ENCODE data around the gene FFAR3.

GRCh38 chr19:35383536-35383935, 25.3 kb downstream of the FFAR3 start:
- TF ChIP-seq CTCF (IDR thresholded peaks at IDR 0.05) (no peak), POLR2A (IDR thresholded peaks at IDR 0.05) (no peak), EP300 (IDR thresholded peaks at IDR 0.05) (no peak)
